ENCODE measurements around the gene GMPR2.
"Not testable (repeated sequence)": the region's sequence is repeated elsewhere in the genome, so short reads cannot be mapped to it uniquely, and the experiment has no call there.

Gene GMPR2

DNA sequence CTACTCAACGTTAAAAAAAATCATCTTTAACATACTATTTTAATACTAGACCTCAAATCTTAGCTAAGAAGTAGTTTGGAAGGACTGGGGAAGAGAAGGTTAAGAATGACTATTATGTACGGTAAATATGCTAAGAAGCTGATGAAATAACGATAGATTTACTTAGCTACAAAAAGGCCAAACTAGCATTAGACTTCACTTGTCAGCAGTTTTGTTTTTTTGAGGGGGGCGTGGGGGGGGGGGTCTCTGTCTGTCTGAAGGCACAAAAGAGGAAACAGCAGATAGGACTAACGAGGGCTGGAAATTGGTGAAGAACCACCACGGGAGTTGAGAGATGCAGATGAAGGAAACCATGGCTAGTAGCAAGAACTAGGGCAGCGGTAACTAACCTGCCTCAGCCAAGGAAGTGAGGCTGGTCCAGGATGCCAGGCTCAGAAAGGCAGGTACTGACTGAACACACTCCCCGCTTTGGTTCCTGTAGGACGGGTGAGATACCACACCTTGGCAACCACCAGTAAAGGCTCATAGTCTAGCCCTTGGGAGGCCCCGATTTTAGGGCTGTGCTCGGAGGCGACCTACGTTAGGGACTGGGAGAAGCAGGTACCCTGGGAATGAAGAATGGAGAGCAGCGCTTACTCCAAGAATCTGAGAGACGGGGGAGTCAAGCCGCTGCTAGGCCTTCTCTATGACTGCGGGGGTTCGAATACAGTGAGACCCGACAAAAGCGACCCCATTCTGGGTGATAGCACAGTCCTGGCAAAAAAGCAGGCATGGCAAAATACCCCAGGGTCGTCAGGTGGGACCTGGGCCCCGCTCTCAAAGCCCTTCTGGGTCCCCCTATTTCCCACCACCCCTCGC lies 1.2 kb upstream of the GMPR2 start:
- DNase-seq (ENCODE audit: low read depth) = no peak

DNA sequence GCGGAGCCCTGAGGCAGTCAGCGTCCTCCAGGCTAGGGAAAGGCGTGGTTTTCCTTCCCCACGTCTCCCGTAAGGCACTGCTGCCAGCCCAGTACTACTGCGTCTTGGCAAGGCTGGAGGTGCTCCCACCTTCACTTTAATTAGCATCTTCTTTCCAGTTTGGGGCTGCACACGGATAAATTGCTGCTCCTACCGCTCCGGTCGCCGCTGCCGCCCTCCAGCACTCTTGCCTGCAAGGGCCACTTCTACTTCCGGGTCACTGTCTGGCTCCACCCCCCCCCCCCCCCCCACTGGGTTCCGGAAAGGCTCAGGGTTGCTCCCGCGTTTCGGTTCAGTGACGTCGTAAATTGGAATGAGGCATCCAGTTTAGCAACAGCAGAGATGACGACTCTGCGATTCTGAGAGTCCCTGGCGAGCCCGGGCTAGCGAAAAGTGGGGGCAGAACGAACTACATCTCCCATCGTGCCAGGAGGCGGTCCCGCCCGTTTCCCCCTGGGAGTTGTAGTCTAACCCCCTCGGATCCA lies 546 bp upstream of the GMPR2 start, which contains the start of gene NEDD8:
TSS of gene NEDD8 (minus strand) at position 247 of the 524 bp plus-strand sequence. CDS start at position 147, 100 bp downstream.
- DNase-seq (ENCODE audit: low read depth) = peak; percentile 76

GRCh38 chr14:24233538-24233866 lies 773 bp downstream of the GMPR2 start:
- no peak for DNase-seq (ENCODE audit: low read depth)

DNA sequence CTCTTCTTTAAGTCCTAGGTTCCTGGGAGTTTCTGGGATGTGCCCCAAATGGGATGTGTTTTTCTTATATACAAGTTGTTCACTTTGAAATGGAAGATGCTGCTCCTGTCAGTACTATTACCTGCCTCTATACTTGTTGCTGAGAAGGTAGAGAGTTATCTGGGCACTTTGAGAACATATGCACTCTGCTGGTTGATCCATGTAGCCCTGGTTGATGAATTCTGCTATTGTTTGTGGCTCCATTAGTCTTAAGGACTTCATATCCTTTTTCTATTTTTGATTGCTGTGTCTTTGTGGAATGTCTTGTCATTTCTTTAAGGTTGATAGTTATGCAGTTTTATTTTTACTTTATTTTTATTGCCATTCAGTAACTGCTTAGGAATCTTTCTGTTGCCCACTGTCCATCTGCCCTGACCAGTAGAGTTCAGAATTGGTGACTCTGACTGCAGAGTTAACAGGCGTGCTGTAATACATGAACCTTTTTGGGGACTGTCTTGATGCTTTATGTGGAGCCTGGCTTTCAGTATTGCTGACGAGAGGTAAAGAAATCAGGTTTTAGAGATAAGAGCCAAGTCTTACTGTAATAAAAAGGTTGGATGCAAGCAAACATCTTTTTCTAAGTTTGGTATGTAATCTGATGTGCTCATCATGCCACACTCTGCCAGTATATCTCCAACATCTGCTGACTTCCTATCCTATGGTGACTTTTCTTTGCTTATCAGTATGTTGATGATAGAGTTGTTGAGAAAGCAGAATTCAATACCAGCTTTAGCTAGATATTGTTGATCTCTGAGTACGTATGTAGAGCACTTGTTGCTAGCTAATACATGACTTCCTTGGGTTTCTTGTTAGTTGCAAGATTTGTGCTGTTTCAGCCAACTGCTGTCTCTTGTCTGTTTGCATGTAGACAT lies 1.6 kb downstream of the GMPR2 start:
- no peak for DNase-seq (ENCODE audit: low read depth)

DNA sequence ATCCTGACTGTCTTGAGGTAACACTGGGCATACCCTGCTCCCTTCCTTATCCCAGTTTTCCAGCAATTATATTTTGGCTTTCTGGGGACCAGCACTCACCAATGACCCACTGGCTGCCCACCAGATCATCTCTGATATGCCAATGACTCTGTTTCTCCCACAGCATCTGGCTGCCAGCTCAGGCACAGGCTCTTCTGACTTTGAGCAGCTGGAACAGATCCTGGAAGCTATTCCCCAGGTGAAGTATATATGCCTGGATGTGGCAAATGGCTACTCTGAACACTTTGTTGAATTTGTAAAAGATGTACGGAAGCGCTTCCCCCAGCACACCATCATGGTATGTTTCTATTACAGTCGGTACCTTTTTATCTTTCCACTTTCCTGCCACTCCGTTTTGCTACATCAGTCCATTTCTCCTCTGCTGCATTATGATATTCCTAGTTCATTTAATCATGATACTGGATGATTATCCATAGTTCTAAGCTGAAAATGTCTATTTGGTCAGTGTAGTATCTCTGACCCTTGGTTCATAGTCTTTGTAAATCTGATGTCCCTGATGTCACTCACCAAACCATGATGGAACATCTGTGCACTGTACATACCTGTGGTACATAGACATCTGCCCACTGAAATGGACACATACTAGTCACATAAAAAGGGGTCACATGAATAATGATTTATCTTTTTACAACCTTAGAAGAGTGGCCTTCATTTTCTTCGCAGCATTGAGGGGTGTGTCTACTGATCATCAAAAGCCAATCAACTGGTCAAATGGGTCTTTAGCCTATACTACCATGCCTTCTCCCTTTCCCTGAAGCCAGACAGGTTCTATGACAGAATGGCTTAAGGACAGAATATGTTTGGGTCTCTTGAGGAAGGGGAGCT lies 3.3 kb downstream of the GMPR2 start:
- no peak for DNase-seq (ENCODE audit: low read depth)

DNA sequence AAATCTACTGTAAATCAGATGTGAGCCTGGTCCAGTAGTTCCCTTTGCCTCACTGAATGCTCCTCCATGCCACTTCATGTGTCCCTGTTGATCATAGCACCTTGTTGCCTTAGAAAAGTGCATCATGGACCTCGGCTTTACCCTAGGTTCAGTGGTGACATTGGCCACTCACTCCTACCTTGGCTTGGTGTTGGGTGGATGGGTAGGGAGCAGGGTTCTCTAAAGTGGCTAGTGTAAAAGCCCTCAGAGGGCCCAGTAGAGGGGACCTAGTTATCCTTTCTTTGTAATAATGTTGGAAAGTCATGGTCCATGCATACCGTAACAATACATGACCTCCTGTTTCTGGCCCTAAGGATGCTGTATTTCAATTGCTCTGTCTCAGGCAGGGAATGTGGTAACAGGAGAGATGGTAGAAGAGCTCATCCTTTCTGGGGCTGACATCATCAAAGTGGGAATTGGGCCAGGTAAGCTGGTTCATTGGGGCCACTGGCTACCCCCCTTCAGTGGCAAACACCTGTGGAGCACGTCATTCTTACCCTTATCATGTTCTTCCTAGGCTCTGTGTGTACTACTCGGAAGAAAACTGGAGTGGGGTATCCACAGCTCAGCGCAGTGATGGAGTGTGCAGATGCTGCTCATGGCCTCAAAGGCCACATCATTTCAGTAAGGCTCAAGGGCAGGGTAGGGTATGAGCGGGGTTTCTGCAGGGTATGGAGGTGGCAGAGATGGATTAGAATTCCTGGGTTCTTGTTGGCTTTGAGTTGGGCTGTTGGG lies 4.1 kb downstream of the GMPR2 start:
- no peak for DNase-seq (ENCODE audit: low read depth)

- no peak for DNase-seq (ENCODE audit: low read depth)
Measured at GRCh38 chr14:24237463-24237955, 4.8 kb downstream of the GMPR2 start.

DNA sequence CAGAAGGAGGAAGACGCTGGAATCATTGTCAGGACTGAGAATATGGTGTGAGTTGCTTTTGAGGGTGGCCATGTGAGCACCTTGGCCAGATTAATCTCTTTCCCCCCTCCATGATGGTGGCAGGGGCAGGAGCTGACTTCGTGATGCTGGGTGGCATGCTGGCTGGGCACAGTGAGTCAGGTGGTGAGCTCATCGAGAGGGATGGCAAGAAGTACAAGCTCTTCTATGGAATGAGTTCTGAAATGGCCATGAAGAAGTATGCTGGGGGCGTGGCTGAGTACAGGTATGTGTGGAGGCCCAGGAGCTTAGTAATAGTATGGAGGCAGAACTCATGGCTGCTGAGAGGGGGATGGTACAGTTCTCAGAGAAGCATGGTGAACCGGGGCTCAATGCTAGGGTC lies 5.4 kb downstream of the GMPR2 start:
- DNase-seq (ENCODE audit: low read depth) = no peak

DNA sequence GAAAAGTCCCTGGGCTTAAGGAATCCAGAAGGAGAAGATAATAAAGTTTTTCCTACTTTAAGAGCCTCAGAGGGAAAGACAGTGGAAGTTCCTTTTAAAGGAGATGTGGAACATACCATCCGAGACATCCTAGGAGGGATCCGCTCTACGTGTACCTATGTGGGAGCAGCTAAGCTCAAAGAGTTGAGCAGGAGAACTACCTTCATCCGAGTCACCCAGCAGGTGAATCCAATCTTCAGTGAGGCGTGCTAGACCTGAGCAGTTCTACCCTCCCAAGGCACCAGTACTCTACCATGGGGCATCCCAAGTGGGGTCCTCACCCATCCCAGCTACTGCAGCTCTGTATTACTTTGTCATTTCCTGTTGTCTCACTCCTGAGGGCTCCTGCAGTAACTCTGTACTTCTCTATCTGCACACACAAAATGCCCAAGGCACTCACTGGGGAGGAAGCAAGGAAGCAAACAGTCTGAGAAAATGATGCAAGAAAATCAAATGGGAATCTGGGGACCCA lies 5.9 kb downstream of the GMPR2 start:
- DNase-seq (ENCODE audit: low read depth) = no peak

- no peak for DNase-seq (ENCODE audit: low read depth)
Measured at GRCh38 chr14:24240110-24240918, 7.6 kb downstream of the GMPR2 start.

DNA sequence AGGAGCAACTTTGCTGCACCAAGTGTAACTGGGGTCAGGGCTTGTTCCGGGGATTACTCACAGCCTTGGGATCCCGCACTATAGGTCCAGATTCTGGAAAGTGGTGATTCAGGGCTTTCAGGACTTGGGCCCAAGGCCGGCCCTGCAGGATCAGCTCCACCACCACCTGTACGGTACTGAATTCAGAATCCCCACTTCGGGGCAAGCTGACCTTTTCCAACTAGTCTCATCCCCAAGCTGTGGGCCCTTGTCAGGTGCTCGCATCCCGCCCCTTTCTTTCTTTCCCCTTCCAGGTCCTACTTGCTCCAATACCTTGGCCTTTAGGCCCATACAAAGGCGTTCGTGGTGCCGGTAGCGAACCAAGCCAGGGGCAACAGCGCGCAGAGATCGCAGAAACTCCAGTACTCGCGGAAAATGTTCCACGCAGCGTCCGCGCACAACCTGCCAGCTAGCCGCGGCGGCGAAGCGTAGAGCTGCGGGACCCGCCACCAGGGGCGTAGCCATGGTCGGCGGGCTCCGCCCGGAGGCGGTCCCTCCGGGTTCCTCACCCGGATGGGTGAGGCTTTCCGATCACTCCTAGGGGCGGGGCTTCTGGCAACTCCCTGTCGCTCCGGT lies 9.2 kb downstream of the GMPR2 start:
- DNase-seq (ENCODE audit: low read depth) = peak; percentile 88

DNA sequence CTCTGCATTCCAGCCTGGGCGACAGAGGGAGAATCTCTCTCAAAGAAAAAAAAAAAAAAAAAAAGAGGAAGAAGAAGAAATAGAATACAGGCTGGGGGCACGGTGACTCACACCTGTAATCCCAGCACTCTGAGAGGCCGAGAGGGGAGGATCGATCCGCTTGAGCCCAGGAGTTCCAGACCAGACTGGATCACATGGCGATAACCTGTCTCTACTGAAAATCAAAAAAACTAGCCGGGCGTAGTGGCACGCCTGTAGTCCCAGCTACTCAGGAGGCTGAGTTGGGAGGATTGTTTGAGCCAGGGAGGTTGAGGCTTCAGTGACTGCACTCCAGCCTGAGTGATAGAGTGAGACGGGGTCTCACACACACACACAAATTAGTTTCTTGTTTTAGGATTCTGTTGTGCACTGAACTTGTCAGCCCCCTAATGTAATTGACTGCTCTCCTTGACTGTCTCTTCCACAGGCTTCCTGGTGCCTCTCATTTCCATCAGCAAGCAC lies 10.7 kb downstream of the GMPR2 start:
- no peak for DNase-seq (ENCODE audit: low read depth)

- DNase-seq (ENCODE audit: low read depth) = not testable (repeated sequence)
Measured at GRCh38 chr14:24245350-24245749, 12.6 kb downstream of the GMPR2 start.

DNA sequence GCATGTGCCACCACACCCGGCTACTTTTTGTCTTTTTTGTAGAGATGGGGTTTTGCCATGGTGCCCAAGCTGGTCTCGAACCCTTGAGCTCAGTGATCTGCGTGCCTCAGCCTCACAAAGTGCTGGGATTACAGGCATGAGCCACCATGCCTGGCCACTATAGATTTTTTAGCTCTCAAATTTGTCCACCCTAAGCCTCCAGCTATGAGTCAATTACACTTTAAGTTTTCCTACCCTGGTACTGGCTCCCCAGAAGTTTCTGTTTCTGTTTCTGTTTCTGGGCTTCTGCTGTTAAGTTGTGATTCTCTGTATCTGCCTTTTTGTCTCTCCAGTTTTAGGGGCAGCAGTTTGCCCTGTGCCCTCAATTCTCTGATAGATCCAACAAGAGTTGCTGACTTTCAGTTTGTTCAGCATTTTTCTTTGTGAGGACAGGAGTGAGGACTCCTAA lies 14.1 kb downstream of the GMPR2 start:
- no peak for DNase-seq (ENCODE audit: low read depth)

DNA sequence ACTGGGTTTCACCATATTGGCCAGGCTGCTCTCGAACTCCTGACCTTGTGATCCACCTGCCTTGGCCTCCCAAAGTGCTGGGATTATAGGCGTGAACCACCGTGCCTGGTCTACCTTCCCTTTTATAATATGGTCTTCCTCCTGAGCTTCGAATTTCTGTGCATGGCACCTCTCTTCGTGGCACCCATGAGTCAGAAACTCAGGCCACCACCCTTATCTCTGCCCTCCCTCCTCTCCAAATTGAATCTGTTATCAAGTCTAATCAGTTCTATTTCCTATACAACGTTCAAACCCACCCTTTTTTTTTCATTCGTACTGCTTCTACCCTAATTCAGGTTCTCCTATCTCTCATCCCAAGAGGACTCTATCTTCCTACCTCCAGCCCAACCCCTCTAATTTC lies 14.7 kb downstream of the GMPR2 start:
- DNase-seq (ENCODE audit: low read depth) = no peak

DNA sequence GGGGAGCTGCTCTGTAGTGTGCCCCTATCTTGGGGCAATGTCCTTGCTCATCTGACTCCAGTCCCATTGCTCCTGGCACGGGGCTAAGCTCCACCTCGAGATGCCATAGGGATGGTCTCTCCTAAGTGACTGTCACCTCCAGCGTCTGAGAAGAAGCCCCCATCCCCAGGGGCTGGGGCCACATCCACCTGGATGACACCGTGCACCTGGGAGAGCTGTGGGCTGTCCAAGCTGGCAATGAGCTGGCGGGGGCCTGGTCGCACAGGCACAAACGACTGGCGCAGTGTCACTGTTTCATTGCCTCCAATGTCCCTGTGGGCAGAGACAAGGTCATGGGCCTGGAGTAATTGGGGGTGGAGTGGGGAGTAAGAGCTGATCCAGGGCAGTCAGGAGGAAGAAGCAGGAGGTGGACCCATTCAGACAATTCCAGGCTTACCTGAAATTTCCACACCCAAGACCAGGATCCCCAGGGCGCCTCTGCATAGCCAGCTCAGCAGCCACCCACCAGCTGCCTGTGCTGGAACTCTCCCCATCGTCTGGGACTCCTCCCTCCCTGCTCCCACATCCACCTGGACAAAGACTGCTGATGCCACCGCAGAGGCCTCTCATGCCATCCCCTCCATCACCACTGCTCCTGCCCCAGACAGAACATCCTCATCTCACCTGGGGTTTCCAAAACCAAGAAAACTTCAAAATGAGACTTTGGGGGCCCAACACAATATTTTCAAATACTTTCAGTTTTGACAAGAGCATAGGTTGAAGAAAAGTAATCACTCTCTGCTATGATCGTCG lies 16.7 kb downstream of the GMPR2 start:
- DNase-seq (ENCODE audit: low read depth) = no peak

DNA sequence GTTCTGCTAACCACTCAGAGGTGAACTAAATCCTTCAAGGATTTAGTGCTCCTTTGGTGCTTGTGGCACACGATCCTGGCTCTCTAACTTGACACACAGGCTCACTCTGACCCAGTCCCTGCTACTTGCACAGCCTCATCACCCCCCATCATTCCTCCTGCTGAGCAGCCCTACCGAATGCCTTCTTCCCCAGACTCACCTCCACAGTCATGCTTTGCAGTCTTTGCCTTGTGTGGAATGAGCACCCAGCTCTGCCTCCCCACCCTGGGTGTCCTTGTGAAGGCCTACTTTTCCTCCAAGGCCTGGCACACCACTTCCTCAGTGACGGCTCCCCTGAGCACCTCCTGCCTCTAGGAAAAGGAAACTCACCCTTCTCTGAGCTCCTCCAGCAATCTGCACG lies 17.6 kb downstream of the GMPR2 start:
- DNase-seq (ENCODE audit: low read depth) = no peak

DNA sequence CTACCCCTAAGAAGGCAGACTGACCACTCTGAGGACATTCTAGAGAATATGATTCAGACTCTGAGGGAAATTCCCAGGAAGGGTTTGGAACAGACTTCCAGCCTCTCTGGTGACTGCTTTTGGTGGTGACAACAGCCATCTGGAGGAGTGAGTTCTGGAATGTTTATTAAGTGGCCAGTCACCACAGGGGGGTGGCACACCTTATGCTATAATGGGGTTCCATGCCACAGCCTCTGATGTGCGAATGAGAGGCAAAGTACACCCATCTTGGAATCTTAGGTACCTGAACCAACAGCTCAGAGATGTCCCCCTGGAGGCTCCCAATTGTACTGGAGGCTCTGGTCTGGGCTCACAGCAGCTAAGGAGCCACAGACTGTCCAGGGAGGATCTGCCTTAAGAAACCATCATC lies 19.2 kb downstream of the GMPR2 start:
- DNase-seq (ENCODE audit: low read depth) = no peak

All from activated T-helper 1 cell treated with Interleukin-2 at 50 U/mL for 16 hours (primary cell).